ENCODE measurements around the gene CISD3. TPM values are rescaled to one million over a fixed set of nuclear protein-coding genes. Genes with fewer than 3 reads are reported as not detected.

The CISD3 gene
- total and polyA plus RNA-seq, 2 of the 4 experiments (the other 2 are of a cell fraction), result 1.3 to 14.1 TPM

GRCh38 chr17:38702166-38702915 is 27.8 kb upstream of the CISD3 start (continued):
- TF ChIP-seq RCOR1 (IDR thresholded peaks at IDR 0.05; ENCODE audit: insufficient replicate concordance, low read length) (no peak), CEBPB (IDR thresholded peaks at IDR 0.05; ENCODE audit: low read depth, low read length) (no peak)

DNA sequence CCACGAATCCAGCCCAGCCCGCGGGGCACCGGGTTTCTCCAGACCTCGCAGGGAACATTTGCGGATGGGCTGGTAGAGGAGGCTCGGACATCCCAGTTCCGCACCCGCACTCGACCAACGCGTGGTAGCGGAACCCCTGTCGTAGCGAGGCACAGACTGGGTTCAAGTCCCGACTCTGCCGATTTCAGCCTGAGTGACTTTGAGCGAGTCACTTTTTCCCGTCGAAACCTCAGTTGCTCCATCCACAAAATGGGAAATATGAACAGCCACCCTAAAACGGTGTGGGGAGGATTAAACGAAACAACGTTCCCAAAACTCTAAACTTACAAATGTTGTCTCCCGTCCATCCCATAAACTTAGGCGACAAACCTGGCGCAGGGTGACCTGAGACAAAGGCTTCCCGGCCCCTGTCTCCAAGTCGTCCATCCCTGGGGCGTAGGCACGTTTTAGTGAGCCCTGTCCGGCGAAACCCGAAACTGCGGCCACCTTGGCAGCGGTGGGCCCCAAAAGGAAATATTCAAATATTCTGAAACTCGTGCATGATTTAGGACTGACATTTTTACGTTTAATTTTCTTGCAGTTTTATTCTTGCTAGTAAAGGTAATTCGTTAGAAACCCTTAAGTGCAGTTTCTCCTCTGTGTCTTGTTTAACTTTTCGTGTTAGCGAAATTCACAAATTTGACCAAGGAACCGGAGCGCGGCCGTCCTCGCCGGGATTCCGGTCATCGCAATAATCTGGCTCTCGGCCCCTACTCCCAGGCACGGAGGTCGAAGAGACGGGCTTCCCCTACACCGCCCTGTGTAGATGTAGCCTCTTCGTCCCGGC is 27.0 kb upstream of the CISD3 start:
- H4K91ac ChIP-seq (ENCODE audit: insufficient read depth, low read depth, low read length), result peak overlapping the region; percentile 18
- H3K23ac ChIP-seq (ENCODE audit: low read depth, low read length), result peak overlapping the region; percentile 69
- H3K36me3 ChIP-seq (ENCODE audit: control insufficient read depth, insufficient read depth, low read length), result peaks cover 6% of the 10 kb centered on the region; the same call in 1 of the 2 replicates
- in situ Hi-C loops (cut with MboI; ENCODE audit: low sequenced_read_pairs) (no loop called here), dilution Hi-C loops (cut with HindIII; ENCODE audit: low sequenced_read_pairs, unreplicated experiment) (no loop called here), intact Hi-C loops (cut with micrococcal nuclease) (loop anchor here (1.0 kb wide), 1 partner anchor 26 kb away; no protein-coding TSS in a partner anchor)
- ATAC-seq (ENCODE audit: low read depth), result no peak
- no peak overlapping the region for H2BK5ac ChIP-seq (ENCODE audit: low read depth, low read length, poor library complexity, severe bottlenecking)
- H4K5ac ChIP-seq (ENCODE audit: low read depth, low read length), result peak overlapping the region; percentile 7; the same call in 1 of the 2 replicates
- peak overlapping the region; percentile 95 for H3K9ac ChIP-seq (ENCODE audit: low read depth, low read length)
- H3K4me2 ChIP-seq (ENCODE audit: low read depth, low read length), result peak overlapping the region; percentile 100
- no peaks in the 10 kb centered on the region for H3K27me3 ChIP-seq (ENCODE audit: control insufficient read depth, insufficient read depth, low read length)
- H3K14ac ChIP-seq (replicated peaks; ENCODE audit: low read depth, low read length), result peak overlapping the region; percentile 38; the same call in 1 of the 2 replicates
- H3K4ac ChIP-seq (ENCODE audit: low read depth, low read length), result peak overlapping the region; percentile 68
- TF ChIP-seq POLR2A (IDR thresholded peaks at IDR 0.05; ENCODE audit: low read depth, low read length) (no peak), MAZ (IDR thresholded peaks at IDR 0.05; ENCODE audit: borderline replicate concordance, low read depth, low read length) (no peak), FOS (IDR thresholded peaks at IDR 0.05; ENCODE audit: low read depth, low read length) (no peak), RCOR1 (IDR thresholded peaks at IDR 0.05; ENCODE audit: insufficient replicate concordance, low read length) (no peak), MXI1 (IDR thresholded peaks at IDR 0.05; ENCODE audit: borderline replicate concordance, low read depth, low read length) (no peak), CHD1 (IDR thresholded peaks at IDR 0.05; ENCODE audit: low read depth, low read length) (no peak), MAFK (IDR thresholded peaks at IDR 0.05; ENCODE audit: low read depth, low read length) (no peak), CEBPB (IDR thresholded peaks at IDR 0.05; ENCODE audit: low read depth, low read length) (no peak)
- TF ChIP-seq, protein P1, sequence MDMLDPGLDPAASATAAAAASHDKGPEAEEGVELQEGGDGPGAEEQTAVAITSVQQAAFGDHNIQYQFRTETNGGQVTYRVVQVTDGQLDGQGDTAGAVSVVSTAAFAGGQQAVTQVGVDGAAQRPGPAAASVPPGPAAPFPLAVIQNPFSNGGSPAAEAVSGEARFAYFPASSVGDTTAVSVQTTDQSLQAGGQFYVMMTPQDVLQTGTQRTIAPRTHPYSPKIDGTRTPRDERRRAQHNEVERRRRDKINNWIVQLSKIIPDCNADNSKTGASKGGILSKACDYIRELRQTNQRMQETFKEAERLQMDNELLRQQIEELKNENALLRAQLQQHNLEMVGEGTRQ (IDR thresholded peaks at IDR 0.05; ENCODE audit: low read depth, low read length), result no peak
- TF ChIP-seq, protein P2, sequence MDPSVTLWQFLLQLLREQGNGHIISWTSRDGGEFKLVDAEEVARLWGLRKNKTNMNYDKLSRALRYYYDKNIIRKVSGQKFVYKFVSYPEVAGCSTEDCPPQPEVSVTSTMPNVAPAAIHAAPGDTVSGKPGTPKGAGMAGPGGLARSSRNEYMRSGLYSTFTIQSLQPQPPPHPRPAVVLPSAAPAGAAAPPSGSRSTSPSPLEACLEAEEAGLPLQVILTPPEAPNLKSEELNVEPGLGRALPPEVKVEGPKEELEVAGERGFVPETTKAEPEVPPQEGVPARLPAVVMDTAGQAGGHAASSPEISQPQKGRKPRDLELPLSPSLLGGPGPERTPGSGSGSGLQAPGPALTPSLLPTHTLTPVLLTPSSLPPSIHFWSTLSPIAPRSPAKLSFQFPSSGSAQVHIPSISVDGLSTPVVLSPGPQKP (IDR thresholded peaks at IDR 0.05; ENCODE audit: borderline replicate concordance, low read depth, low read length), result no peak
- BruUV-seq (replicated peaks), result no TSS peak
- peak overlapping the region; percentile 57; the same call in 1 of the 2 replicates for H3K56ac ChIP-seq (ENCODE audit: extremely low read depth, insufficient read depth, low read length)
- CTCF ChIA-PET, result no interaction called here
- H2AK5ac ChIP-seq (ENCODE audit: low read depth, low read length), result peak overlapping the region; percentile 33; the same call in 1 of the 2 replicates
- peak overlapping the region; percentile 95 for H2AK9ac ChIP-seq (replicated peaks; ENCODE audit: low read depth, low read length, poor library complexity)
- peaks cover 15 to 54% of the 10 kb centered on the region in 2 experiments; a peak in 3 of 4 replicates for H3K79me1 ChIP-seq (ENCODE audit: low read depth in 1 of 2, low read length in 2 of 2)
- H4K20me1 ChIP-seq (ENCODE audit: insufficient read depth, low read length), result peaks cover 20% of the 10 kb centered on the region; the same call in 1 of the 2 replicates
- POLR2A ChIA-PET (ENCODE audit: unreplicated experiment), result no interaction called here
- peaks cover 17% of the 10 kb centered on the region for H3K4me1 ChIP-seq (ENCODE audit: control insufficient read depth, insufficient read depth, low read length)
- H4K8ac ChIP-seq (ENCODE audit: low read depth in 2 of 2, low read length in 2 of 2), result peak overlapping the region; percentile 93 to 99
- no peak overlapping the region for H2BK15ac ChIP-seq (ENCODE audit: low read depth, low read length)
- peak overlapping the region; percentile 95 for H3K4me3 ChIP-seq (ENCODE audit: insufficient read depth, low read depth, low read length)
- DNase-seq, result no peak
- H3K18ac ChIP-seq (ENCODE audit: low read depth, low read length), result no peak overlapping the region
- H3K9me3 ChIP-seq (ENCODE audit: control insufficient read depth, insufficient read depth, low read length), result no peaks in the 10 kb centered on the region
- H3K27ac ChIP-seq (ENCODE audit: insufficient read depth, low read length), result peak overlapping the region; percentile 8; the same call in 1 of the 2 replicates
- H3K9me1 ChIP-seq (ENCODE audit: insufficient read depth, low read length), result peaks cover 17% of the 10 kb centered on the region
- no peak overlapping the region for H2BK120ac ChIP-seq (ENCODE audit: low read depth, low read length)
- H2BK20ac ChIP-seq (ENCODE audit: low read depth, low read length), result no peak overlapping the region
- peak overlapping the region; percentile 94 for H2AFZ ChIP-seq (replicated peaks; ENCODE audit: low read length, poor library complexity)
- 24% methylated on average over 31 of the region's 55 CpGs; no CpG with 5 or more reads in 1 of the 2 experiments for WGBS, 2 experiments (ENCODE audit: extremely low coverage in 2 of 2, insufficient read length in 1 of 2)
